Measurements from ENCODE around the gene G3BP2.
"Not testable (repeated sequence)": the region's sequence is repeated elsewhere in the genome, so short reads cannot be mapped to it uniquely, and the experiment has no call there.

- TF ChIP-seq RBM14 (IDR thresholded peaks at IDR 0.05; ENCODE audit: borderline replicate concordance, insufficient read depth, low read depth, low read length); CTCF (IDR thresholded peaks at IDR 0.05 in 2 of 3, conservative IDR thresholded peaks at IDR 0.05 in 1 of 3; ENCODE audit: insufficient read depth in 2 of 3, low read depth in 1 of 3, low read length in 3 of 3); CBFB (CRISPR knock-in tag; IDR thresholded peaks at IDR 0.05); SMAD3 (CRISPR knock-in tag; conservative IDR thresholded peaks at IDR 0.05); USF2 (CRISPR knock-in tag; IDR thresholded peaks at IDR 0.05); CEBPB (tag; IDR thresholded peaks at IDR 0.05); JUND (IDR thresholded peaks at IDR 0.05; ENCODE audit: borderline replicate concordance, low read depth, low read length); JUND (tag; IDR thresholded peaks at IDR 0.05; ENCODE audit: borderline replicate concordance, low read depth, low read length); CHD7 (IDR thresholded peaks at IDR 0.05; ENCODE audit: low read depth, low read length); SMARCE1 (IDR thresholded peaks at IDR 0.05); SP1 (CRISPR knock-in tag; IDR thresholded peaks at IDR 0.05); ZNF3 (CRISPR knock-in tag; IDR thresholded peaks at IDR 0.05); SREBF1 (IDR thresholded peaks at IDR 0.05; ENCODE audit: borderline replicate concordance, low read depth, low read length); KHSRP (IDR thresholded peaks at IDR 0.05): not testable (repeated sequence)
Observed at GRCh38 chr4:75687125-75687524, 13.9 kb upstream of the G3BP2 start.

All from K562 (cell line).